NCI-H187 (cell line): ENCODE measurements around the gene IGF2R.
A peak's percentile ranks its signal among the peaks of the same experiment; 100 is the strongest.

Experiments
- DNase-seq, 2 experiments: peaks; one replicate each; lab custom pipeline; 2025; lab: John Stamatoyannopoulos, UW

Gene IGF2R

GRCh38 chr6:160044687-160045086 lies 75.8 kb downstream of the IGF2R start:
- DNase-seq = no peak

- no peak for DNase-seq
Observed at GRCh38 chr6:160048471-160048870, 79.6 kb downstream of the IGF2R start.

GRCh38 chr6:160049346-160049745 lies 80.5 kb downstream of the IGF2R start:
- DNase-seq = no peak

- no peak for DNase-seq
Observed at GRCh38 chr6:160050022-160050421, 81.1 kb downstream of the IGF2R start.

- no peak for DNase-seq
Observed at GRCh38 chr6:160051390-160051789, 82.5 kb downstream of the IGF2R start.

- DNase-seq = no peak
Observed at GRCh38 chr6:160054271-160054670, 85.4 kb downstream of the IGF2R start.

GRCh38 chr6:160054913-160055312 lies 86.0 kb downstream of the IGF2R start:
- DNase-seq = no peak

GRCh38 chr6:160055378-160055777 lies 86.5 kb downstream of the IGF2R start:
- DNase-seq = peak; percentile 44 to 68

- no peak for DNase-seq
Observed at GRCh38 chr6:160055813-160056212, 86.9 kb downstream of the IGF2R start.

- DNase-seq = peak; percentile 6 to 40
Observed at GRCh38 chr6:160057080-160057479, 88.2 kb downstream of the IGF2R start.

GRCh38 chr6:160058603-160059215 lies 89.8 kb downstream of the IGF2R start:
- no peak for DNase-seq

- no peak for DNase-seq
Observed at GRCh38 chr6:160060221-160060620, 91.3 kb downstream of the IGF2R start.

- DNase-seq = no peak
Observed at GRCh38 chr6:160060920-160061447, 92.1 kb downstream of the IGF2R start.

GRCh38 chr6:160063771-160064413 lies 95.0 kb downstream of the IGF2R start:
- no peak for DNase-seq

GRCh38 chr6:160065200-160065599 lies 96.3 kb downstream of the IGF2R start:
- no peak for DNase-seq

GRCh38 chr6:160067564-160067963 lies 98.7 kb downstream of the IGF2R start:
- no peak for DNase-seq

- DNase-seq = no peak
Observed at GRCh38 chr6:160068346-160068745, 99.5 kb downstream of the IGF2R start.

GRCh38 chr6:160069050-160069454 lies 100.2 kb downstream of the IGF2R start:
- no peak for DNase-seq

GRCh38 chr6:160069459-160069858 lies 100.6 kb downstream of the IGF2R start:
- DNase-seq = no peak

GRCh38 chr6:160070427-160070826 lies 101.5 kb downstream of the IGF2R start:
- DNase-seq = no peak

GRCh38 chr6:160070831-160071230 lies 101.9 kb downstream of the IGF2R start:
- no peak for DNase-seq

GRCh38 chr6:160071805-160072690 lies 103.2 kb downstream of the IGF2R start:
- DNase-seq = no peak

GRCh38 chr6:160073272-160073671 lies 104.4 kb downstream of the IGF2R start:
- DNase-seq = no peak
